ENCODE results near the gene RHBDL2.

- no peak for TF ChIP-seq CTCF (IDR thresholded peaks at IDR 0.05)
- TF ChIP-seq POLR2A (IDR thresholded peaks at IDR 0.05; ENCODE audit: low read depth) = no peak
Measured at GRCh38 chr1:38899560-38899959, 42.1 kb downstream of the RHBDL2 start.
